C4-2B (cell line): Measurements from ENCODE around the gene PALM2AKAP2.

Experiments
- H3K27ac ChIP-seq: fragments of 450-650 bp; 2 replicates; pipeline ENCODE4 v1.5.1; 2017
- ZFX ChIP-seq: fragments of 450-650 bp; IDR thresholded peaks from 2 replicates; pipeline ENCODE4 v1.6.1; 2017
- TF ChIP-seq, protein P1 (sequence below): fragments of 450-650 bp; conservative IDR thresholded peaks from 2 replicates; pipeline ENCODE4 v1.5.1; 2017; ENCODE audit warnings: mild to moderate bottlenecking

Gene PALM2AKAP2

GRCh38 chr9:109779711-109780452, at the start of gene PALM2AKAP2:
PALM2AKAP2 (plus strand) TSS chr9:109780198; CDS start chr9:109780489, 291 bp downstream.
- H3K27ac ChIP-seq = no peak within 1 kb of the TSS
- TF ChIP-seq, protein P1, sequence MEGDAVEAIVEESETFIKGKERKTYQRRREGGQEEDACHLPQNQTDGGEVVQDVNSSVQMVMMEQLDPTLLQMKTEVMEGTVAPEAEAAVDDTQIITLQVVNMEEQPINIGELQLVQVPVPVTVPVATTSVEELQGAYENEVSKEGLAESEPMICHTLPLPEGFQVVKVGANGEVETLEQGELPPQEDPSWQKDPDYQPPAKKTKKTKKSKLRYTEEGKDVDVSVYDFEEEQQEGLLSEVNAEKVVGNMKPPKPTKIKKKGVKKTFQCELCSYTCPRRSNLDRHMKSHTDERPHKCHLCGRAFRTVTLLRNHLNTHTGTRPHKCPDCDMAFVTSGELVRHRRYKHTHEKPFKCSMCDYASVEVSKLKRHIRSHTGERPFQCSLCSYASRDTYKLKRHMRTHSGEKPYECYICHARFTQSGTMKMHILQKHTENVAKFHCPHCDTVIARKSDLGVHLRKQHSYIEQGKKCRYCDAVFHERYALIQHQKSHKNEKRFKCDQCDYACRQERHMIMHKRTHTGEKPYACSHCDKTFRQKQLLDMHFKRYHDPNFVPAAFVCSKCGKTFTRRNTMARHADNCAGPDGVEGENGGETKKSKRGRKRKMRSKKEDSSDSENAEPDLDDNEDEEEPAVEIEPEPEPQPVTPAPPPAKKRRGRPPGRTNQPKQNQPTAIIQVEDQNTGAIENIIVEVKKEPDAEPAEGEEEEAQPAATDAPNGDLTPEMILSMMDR = peak; percentile 17
- no peak for TF ChIP-seq ZFX

DNA sequence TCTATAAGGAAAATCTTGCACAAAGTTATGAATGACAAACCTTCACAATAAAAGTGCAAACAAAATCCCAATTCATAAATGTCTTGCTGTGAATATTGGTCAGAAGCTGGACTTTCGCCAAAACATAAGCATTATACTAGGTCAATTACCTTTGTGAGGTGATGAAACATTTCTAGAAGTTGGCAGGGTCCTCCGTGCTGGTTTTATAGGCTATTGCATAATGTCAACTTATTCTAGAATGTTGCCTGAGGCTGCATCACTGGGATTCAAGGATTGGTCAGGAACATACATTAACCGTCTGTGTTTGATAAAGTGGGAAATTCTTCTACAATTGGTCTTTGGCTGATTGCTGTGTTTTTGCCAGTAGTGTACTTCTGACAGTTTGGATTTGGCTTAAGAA, 49.8 kb upstream of the PALM2AKAP2 start:
- TF ChIP-seq ZFX = no peak
- TF ChIP-seq, protein P1 = no peak
- H3K27ac ChIP-seq = no peak overlapping the region

DNA sequence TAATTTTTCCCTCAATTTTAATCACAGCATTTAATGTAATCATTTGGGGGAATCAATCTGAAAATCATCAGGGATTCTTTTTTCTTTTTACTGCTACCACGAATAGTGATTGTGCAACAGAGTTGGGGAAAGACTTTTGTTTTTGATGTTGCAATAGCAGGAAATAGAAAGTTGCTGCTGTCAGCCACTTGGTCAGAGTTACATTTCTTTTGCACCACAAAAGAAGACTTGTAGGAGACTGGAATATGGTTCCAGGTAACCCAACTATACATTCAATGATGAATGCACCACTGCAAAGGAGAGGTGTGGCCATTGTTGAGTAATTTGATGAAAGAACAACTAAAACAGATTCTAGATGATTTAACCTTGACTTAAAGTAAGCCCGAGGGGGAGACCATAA, 46.3 kb upstream of the PALM2AKAP2 start:
- H3K27ac ChIP-seq = no peak overlapping the region
- no peak for TF ChIP-seq ZFX
- TF ChIP-seq, protein P1 = no peak

DNA sequence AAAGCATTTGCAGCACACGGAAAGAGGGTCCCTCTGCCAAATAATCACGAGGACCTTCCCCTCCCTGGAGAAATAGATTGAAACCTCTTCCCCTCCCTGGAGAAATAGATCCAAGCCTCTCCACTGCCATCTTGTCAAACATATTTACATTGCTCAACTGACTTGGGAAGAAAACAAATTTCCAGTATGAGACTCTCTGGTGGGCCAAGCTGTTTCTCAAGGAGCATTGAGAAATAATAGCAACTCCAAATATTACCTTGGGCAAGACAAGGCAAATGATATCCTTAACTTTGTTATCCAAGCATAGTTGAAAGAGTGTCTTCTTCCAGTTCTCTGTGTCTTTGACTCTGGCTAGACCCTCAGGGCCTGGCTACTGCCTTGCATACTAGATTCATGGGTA, 45.2 kb upstream of the PALM2AKAP2 start:
- no peak overlapping the region for H3K27ac ChIP-seq
- TF ChIP-seq, protein P1 = no peak
- no peak for TF ChIP-seq ZFX

- H3K27ac ChIP-seq = no peak overlapping the region
Measured at GRCh38 chr9:109735801-109736200, 44.2 kb upstream of the PALM2AKAP2 start.

DNA sequence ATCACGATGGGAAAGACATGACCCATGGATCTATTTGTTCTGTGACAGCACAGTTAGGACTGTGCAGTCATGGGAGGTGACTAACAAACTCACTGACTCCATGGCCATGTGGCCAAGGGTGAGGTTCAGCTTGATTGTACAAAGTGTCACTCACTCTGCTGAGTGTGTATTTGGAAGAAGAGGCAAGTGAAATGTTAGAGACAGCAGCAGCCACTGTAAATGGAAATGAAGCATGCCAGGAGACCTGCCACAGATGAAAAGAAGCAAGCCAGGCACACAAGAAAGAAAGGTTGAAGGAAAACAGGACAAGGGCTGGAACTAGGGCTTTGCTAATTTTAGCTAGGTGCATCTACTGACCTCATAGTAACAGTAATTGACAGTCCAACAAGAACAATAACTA, 42.7 kb upstream of the PALM2AKAP2 start:
- TF ChIP-seq, protein P1 = no peak
- no peak for TF ChIP-seq ZFX
- H3K27ac ChIP-seq = no peak overlapping the region

More at GRCh38 chr9:109735801-109736200, 44.2 kb upstream of the PALM2AKAP2 start:
- TF ChIP-seq ZFX = no peak
- TF ChIP-seq, protein P1 = no peak

GRCh38 chr9:109739760-109740159, 40.2 kb upstream of the PALM2AKAP2 start:
- TF ChIP-seq ZFX = no peak
- TF ChIP-seq, protein P1 = no peak

More at GRCh38 chr9:109739760-109740159, 40.2 kb upstream of the PALM2AKAP2 start:
- no peak overlapping the region for H3K27ac ChIP-seq
